ENCODE data around the gene NFIX. TPM values are rescaled to one million over a fixed set of nuclear protein-coding genes. Genes with fewer than 3 reads are reported as not detected.
A peak's percentile ranks its signal among the peaks of the same experiment; 100 is the strongest.

Gene NFIX
- total and polyA plus RNA-seq, 5 donors = 67.4 to 168 (median 146) TPM

DNA sequence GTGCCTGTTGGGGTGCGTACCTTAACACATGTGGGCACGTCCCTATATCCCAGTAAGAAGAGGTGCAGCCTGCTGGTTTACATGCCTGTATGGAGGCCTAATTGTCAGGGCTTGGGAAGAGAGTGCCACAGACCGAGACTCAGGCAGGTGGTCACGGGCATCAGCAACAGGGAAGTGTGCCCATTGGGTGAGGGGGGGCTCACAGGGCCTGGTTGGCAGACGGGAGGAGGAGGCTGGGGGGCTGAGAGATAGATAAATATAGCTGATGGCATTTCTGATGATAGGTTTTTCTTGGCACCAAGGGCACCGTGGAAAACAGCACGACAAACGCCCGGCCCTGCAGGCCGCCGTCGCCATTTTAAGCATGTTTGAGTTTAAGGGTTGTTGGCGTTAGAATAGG lies 37.6 kb downstream of the NFIX start:
- H3K4me3 ChIP-seq (ENCODE audit: low read length) = no peak overlapping the region
- intact Hi-C loops (cut with DNase I) = loop anchor here in 1 of 4 donors (5.0 kb wide), 1 partner anchor 34 kb away; no protein-coding TSS in a partner anchor
- H3K9me3 ChIP-seq (ENCODE audit: control insufficient read depth, low read length) = no peaks in the 10 kb centered on the region
- WGBS = 77% methylated on average over 13 of the region's 13 CpGs
- no peaks in the 10 kb centered on the region for H3K27me3 ChIP-seq (ENCODE audit: control insufficient read depth, insufficient read depth)
- peaks cover 62% of the 10 kb centered on the region for H3K4me1 ChIP-seq (ENCODE audit: control insufficient read depth, insufficient read depth, low read length)
- H3K27ac ChIP-seq (ENCODE audit: low read length) = peak overlapping the region; percentile 83
- no peak for ATAC-seq
- DNase-seq = peak in 2 of 3 donors; percentile 26 to 64

DNA sequence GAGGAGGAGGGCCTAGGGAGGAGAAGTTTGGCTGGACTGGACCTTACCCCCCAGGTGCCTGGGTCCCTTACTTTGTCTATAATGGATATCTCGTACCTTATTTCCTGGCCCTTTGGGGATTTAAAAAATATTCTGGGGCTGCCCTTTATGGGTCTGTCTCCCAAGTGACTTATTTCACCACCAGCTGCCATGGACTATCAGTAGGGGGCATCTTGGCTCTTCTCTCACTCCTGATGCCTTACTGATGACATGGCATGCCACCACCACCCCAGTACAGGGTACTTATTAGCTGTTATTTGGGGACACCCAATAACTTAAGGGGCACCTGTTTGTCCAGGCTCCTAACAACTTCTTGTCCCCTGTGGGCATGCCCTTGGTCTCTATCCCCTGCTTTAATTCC lies 38.0 kb downstream of the NFIX start:
- intact Hi-C loops (cut with DNase I) = loop anchor here in 1 of 4 donors (5.0 kb wide), 1 partner anchor 34 kb away; no protein-coding TSS in a partner anchor
- no peak for ATAC-seq

GRCh38 chr19:13033819-13034611 lies 38.7 kb downstream of the NFIX start:
- H3K9me3 ChIP-seq (ENCODE audit: control insufficient read depth, low read length) = no peaks in the 10 kb centered on the region
- no peak overlapping the region for H3K4me3 ChIP-seq (ENCODE audit: low read length)
- WGBS = 49% methylated on average over 8 of the region's 8 CpGs
- intact Hi-C loops (cut with DNase I) = loop anchor here in 1 of 4 donors (5.0 kb wide), 1 partner anchor 33 kb away; no protein-coding TSS in a partner anchor
- ATAC-seq (peak; percentile 18 to 64), DNase-seq (peak; percentile 84 to 91 (median 91))
- peak overlapping the region; percentile 80 for H3K27ac ChIP-seq (ENCODE audit: low read length)
- peaks cover 64% of the 10 kb centered on the region for H3K4me1 ChIP-seq (ENCODE audit: control insufficient read depth, insufficient read depth, low read length)
- H3K27me3 ChIP-seq (ENCODE audit: control insufficient read depth, insufficient read depth) = no peaks in the 10 kb centered on the region

More for the DNA sequence above, 38.0 kb downstream of the NFIX start:
- Histone ChIP-seq H3K4me1 (ENCODE audit: control insufficient read depth, insufficient read depth, low read length) (peaks cover 63% of the 10 kb centered on the region), H3K27ac (ENCODE audit: low read length) (peak overlapping the region; percentile 80), H3K27me3 (ENCODE audit: control insufficient read depth, insufficient read depth) (no peaks in the 10 kb centered on the region), H3K4me3 (ENCODE audit: low read length) (no peak overlapping the region), H3K9me3 (ENCODE audit: control insufficient read depth, low read length) (no peaks in the 10 kb centered on the region)
- no peak for DNase-seq
- 86% methylated on average over 1 of the region's 1 CpG for whole genome bisulfite sequencing

GRCh38 chr19:13034636-13035035 lies 39.4 kb downstream of the NFIX start:
- no peak for ATAC-seq
- peak overlapping the region; percentile 68 for H3K27ac ChIP-seq (ENCODE audit: low read length)
- no peaks in the 10 kb centered on the region for H3K9me3 ChIP-seq (ENCODE audit: control insufficient read depth, low read length)
- H3K4me3 ChIP-seq (ENCODE audit: low read length) = no peak overlapping the region
- WGBS = 65% methylated on average over 8 of the region's 8 CpGs
- H3K27me3 ChIP-seq (ENCODE audit: control insufficient read depth, insufficient read depth) = no peaks in the 10 kb centered on the region
- intact Hi-C loops (cut with DNase I) = loop anchor here in 1 of 4 donors (5.0 kb wide), 1 partner anchor 33 kb away; no protein-coding TSS in a partner anchor
- no peak for DNase-seq
- peaks cover 67% of the 10 kb centered on the region for H3K4me1 ChIP-seq (ENCODE audit: control insufficient read depth, insufficient read depth, low read length)

DNA sequence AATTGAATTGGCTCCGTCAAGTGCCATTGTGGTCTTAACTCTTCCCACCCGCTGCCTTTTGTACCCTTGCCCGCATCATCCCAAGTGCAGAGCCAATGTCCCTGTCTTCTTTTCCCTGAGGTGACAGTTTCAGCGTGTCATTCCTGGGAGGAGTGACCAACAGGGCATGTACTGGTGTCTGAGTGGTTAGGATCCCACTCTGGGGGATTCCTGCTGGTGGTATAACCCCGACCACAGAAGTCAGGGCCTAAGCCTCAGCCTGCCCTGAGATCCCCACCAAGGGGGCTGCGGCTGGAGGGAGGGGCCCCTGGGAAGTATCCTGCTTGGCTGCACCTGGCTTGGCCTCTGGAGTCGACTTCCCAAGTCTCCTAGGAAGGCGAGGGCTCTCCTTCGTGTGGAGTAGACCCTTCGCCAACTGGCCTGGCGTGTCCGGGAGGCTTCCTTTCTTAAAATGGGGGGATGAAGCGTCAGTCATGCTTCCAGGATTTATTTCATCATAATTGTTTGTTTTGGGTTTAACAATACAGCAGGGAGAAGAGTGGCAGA lies 40.6 kb downstream of the NFIX start:
- H3K27me3 ChIP-seq (ENCODE audit: control insufficient read depth, insufficient read depth) = no peaks in the 10 kb centered on the region
- H3K4me3 ChIP-seq (ENCODE audit: low read length) = no peak overlapping the region
- WGBS = 74% methylated on average over 13 of the region's 13 CpGs
- intact Hi-C loops (cut with DNase I) = no loop called here
- DNase-seq (peak in 2 of 3 donors; percentile 54 to 57), ATAC-seq (no peak)
- H3K9me3 ChIP-seq (ENCODE audit: control insufficient read depth, low read length) = no peaks in the 10 kb centered on the region
- H3K27ac ChIP-seq (ENCODE audit: low read length) = peak overlapping the region; percentile 53
- H3K4me1 ChIP-seq (ENCODE audit: control insufficient read depth, insufficient read depth, low read length) = peaks cover 77% of the 10 kb centered on the region

GRCh38 chr19:13036366-13036976 lies 41.2 kb downstream of the NFIX start:
- peaks cover 73% of the 10 kb centered on the region for H3K4me1 ChIP-seq (ENCODE audit: control insufficient read depth, insufficient read depth, low read length)
- H3K9me3 ChIP-seq (ENCODE audit: control insufficient read depth, low read length) = no peaks in the 10 kb centered on the region
- H3K4me3 ChIP-seq (ENCODE audit: low read length) = no peak overlapping the region
- peak overlapping the region; percentile 88 for H3K27ac ChIP-seq (ENCODE audit: low read length)
- ATAC-seq (peak; percentile 3 to 28), DNase-seq (peak; percentile 64 to 69 (median 66))
- intact Hi-C loops (cut with DNase I) = no loop called here
- 53% methylated on average over 18 of the region's 18 CpGs for WGBS
- no peaks in the 10 kb centered on the region for H3K27me3 ChIP-seq (ENCODE audit: control insufficient read depth, insufficient read depth)

- Histone ChIP-seq H3K27ac (ENCODE audit: low read length) (peak overlapping the region; percentile 88), H3K4me3 (ENCODE audit: low read length) (no peak overlapping the region), H3K27me3 (ENCODE audit: control insufficient read depth, insufficient read depth) (no peaks in the 10 kb centered on the region), H3K9me3 (ENCODE audit: control insufficient read depth, low read length) (no peaks in the 10 kb centered on the region), H3K4me1 (ENCODE audit: control insufficient read depth, insufficient read depth, low read length) (peaks cover 68% of the 10 kb centered on the region)
- peak in 1 of 2 donors; percentile 28 for ATAC-seq
- intact Hi-C loops (cut with DNase I) = no loop called here
- peak in 2 of 3 donors; percentile 22 to 38 for DNase-seq
- 37% methylated on average over 7 of the region's 7 CpGs for WGBS
Observed at GRCh38 chr19:13037161-13037560, 41.9 kb downstream of the NFIX start.

DNA sequence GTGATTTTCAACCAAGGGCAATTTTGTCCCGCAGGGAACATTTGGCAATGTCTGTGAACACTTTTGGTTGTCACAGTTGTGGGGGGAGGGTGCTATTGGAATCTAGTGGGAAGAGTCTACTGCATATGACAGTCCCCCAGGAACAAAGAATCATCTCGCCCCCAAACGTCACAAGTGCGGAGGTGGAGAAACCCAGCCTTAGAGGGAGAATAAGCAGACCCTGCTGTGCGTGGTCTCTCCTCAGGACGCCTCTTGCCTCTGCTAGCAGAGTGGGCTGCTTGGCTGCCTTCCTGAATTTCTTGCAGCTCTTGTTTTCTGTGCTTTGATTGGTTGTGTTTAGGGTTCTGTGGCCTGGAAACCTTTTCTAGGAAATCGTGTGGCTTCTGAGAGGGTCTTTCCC lies 42.5 kb downstream of the NFIX start:
- peak overlapping the region; percentile 88 for H3K27ac ChIP-seq (ENCODE audit: low read length)
- H3K9me3 ChIP-seq (ENCODE audit: control insufficient read depth, low read length) = no peaks in the 10 kb centered on the region
- intact Hi-C loops (cut with DNase I) = no loop called here
- H3K4me3 ChIP-seq (ENCODE audit: low read length) = no peak overlapping the region
- peaks cover 63% of the 10 kb centered on the region for H3K4me1 ChIP-seq (ENCODE audit: control insufficient read depth, insufficient read depth, low read length)
- ATAC-seq = no peak
- 53% methylated on average over 7 of the region's 7 CpGs for WGBS
- DNase-seq = peak in 2 of 3 donors; percentile 33 to 53
- no peaks in the 10 kb centered on the region for H3K27me3 ChIP-seq (ENCODE audit: control insufficient read depth, insufficient read depth)

DNA sequence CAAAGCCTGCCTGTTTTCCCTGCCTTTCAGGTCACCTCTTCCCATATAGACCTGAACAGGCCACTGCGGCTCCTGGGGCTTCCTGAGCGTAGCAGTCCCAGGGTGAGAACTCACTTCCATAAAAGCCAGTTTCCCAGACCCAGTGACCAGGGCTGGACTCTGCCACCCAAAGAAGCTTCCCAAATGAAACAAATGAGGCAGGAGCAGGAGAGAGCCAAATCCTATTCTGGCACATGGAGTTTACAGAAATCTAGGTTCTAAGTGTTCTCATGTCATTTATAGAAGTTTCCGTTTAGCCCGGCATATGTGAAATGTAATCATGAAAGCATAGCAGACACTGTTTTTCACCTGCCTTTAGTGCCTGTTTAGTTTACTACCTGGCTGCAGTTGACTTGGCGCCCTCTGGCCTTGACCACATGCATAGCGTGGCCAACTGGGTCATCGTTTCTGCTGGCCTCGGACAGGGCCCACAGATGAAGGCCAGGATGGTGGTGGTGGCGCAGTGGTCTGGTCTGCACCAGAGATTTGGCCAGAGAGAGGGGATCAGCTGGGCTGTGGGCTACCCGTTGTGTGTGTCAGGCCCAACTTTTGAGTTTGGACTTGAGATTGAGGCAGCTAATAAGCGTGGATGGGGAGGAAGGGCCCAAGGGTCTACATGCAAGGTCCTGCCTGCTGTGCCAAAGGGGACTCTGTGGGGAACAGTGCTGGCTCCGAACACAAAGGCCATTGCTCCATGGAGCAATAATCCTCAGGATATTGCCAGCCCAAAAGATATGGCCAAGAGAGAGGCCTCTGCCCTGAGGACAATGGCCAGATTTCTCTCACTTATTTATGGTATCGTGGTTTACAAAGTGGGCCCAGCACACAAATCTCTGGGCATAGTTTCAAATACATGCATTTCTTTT lies 43.3 kb downstream of the NFIX start:
- peak overlapping the region; percentile 66 for H3K27ac ChIP-seq (ENCODE audit: low read length)
- H3K4me1 ChIP-seq (ENCODE audit: control insufficient read depth, insufficient read depth, low read length) = peaks cover 63% of the 10 kb centered on the region
- H3K27me3 ChIP-seq (ENCODE audit: control insufficient read depth, insufficient read depth) = no peaks in the 10 kb centered on the region
- H3K4me3 ChIP-seq (ENCODE audit: low read length) = no peak overlapping the region
- WGBS = 74% methylated on average over 13 of the region's 13 CpGs
- intact Hi-C loops (cut with DNase I) = no loop called here
- ATAC-seq = no peak
- DNase-seq = peak in 2 of 3 donors; percentile 66 to 78
- H3K9me3 ChIP-seq (ENCODE audit: control insufficient read depth, low read length) = no peaks in the 10 kb centered on the region

- intact Hi-C loops (cut with DNase I) = no loop called here
- WGBS = 61% methylated on average over 8 of the region's 8 CpGs
- H3K9me3 ChIP-seq (ENCODE audit: control insufficient read depth, low read length) = no peaks in the 10 kb centered on the region
- H3K4me1 ChIP-seq (ENCODE audit: control insufficient read depth, insufficient read depth, low read length) = peaks cover 61% of the 10 kb centered on the region
- H3K4me3 ChIP-seq (ENCODE audit: low read length) = no peak overlapping the region
- DNase-seq (peak in 2 of 3 donors; percentile 56 to 67), ATAC-seq (peak in 1 of 2 donors; percentile 6)
- H3K27me3 ChIP-seq (ENCODE audit: control insufficient read depth, insufficient read depth) = no peaks in the 10 kb centered on the region
- H3K27ac ChIP-seq (ENCODE audit: low read length) = peak overlapping the region; percentile 66
Observed at GRCh38 chr19:13039211-13039789, 44.0 kb downstream of the NFIX start.

Data from right cardiac atrium (tissue), 5 donors.